ENCODE measurements around the gene GET4. TPM values are rescaled to one million over a fixed set of nuclear protein-coding genes. Genes with fewer than 3 reads are reported as not detected.

GET4 gene
- total RNA-seq, 4 donors from 2014 or later = 29.8 to 50.2 (median 38.3) TPM

DNA sequence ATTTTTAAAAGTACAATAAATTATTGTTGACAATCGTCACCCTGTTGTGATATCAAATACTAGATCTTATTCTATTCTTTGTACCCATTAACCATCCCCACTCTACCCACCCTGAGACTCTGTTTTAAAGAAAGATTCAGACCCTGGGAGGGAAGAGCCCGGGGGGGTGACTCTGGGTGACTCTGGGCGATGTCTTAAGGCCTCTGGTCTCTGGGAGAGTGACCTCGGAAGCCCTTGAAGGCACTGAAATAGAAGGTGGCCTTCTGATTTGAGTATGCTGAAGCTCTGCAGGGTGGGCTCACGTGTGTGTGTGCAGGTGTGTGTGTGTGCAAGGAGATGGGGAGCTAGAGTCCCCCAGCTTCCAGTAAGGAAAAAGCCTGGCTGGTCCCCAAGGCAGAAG, 68.4 kb downstream of the GET4 start:
- WGBS, 2 donors = 77 to 80% methylated on average over 5 of the region's 5 CpGs
- Histone ChIP-seq H3K4me1 (peaks cover 0 to 16% (median 0%) of the 10 kb centered on the region in 4 donors), H3K4me3 (no peak overlapping the region), H3K27ac (peak overlapping the region in 3 of 4 donors; percentile 11 to 82 (median 77)), H3K9me3 (peaks cover 0 to 8% (median 0%) of the 10 kb centered on the region in 4 donors), H3K27me3 (no peaks in the 10 kb centered on the region), H3K36me3 (no peaks in the 10 kb centered on the region)
- no peak for DNase-seq (ENCODE audit: low spot score in 2 of 2)
- TF ChIP-seq, protein P1, sequence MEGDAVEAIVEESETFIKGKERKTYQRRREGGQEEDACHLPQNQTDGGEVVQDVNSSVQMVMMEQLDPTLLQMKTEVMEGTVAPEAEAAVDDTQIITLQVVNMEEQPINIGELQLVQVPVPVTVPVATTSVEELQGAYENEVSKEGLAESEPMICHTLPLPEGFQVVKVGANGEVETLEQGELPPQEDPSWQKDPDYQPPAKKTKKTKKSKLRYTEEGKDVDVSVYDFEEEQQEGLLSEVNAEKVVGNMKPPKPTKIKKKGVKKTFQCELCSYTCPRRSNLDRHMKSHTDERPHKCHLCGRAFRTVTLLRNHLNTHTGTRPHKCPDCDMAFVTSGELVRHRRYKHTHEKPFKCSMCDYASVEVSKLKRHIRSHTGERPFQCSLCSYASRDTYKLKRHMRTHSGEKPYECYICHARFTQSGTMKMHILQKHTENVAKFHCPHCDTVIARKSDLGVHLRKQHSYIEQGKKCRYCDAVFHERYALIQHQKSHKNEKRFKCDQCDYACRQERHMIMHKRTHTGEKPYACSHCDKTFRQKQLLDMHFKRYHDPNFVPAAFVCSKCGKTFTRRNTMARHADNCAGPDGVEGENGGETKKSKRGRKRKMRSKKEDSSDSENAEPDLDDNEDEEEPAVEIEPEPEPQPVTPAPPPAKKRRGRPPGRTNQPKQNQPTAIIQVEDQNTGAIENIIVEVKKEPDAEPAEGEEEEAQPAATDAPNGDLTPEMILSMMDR (IDR thresholded peaks at IDR 0.05) = no peak
- TF ChIP-seq POLR2A (IDR thresholded peaks at IDR 0.05) (no peak), EP300 (IDR thresholded peaks at IDR 0.05) (no peak)

DNA sequence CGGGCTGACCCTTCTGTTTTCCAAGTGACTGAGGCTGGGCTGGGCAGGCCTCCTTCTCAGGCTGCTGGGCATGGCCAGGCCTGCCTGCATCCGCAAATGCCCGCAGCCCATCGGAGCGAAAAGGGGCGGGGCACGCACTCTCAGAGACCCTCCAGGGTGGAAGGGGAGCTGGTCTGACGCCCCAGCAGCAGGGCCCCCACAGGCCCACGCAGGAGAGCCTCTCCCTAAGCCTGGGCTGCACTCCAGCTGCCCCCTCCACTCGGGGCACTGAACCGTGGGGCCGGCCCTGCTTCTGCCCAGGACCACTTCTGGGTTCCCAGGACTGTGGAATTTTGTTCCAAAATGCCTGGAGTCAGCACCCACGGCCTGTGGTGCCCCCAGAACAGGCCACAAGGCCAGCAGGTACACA, 68.8 kb downstream of the GET4 start:
- H3K27ac ChIP-seq = peak overlapping the region in 3 of 4 donors; percentile 11 to 82 (median 77)
- DNase-seq (ENCODE audit: low spot score in 2 of 2) = no peak
- TF ChIP-seq EP300 (IDR thresholded peaks at IDR 0.05) (no peak), POLR2A (IDR thresholded peaks at IDR 0.05) (no peak)
- TF ChIP-seq, protein P1 (IDR thresholded peaks at IDR 0.05) = no peak
- H3K36me3 ChIP-seq = no peaks in the 10 kb centered on the region
- H3K27me3 ChIP-seq = no peaks in the 10 kb centered on the region
- peaks cover 0 to 16% (median 0%) of the 10 kb centered on the region in 4 donors for H3K4me1 ChIP-seq
- 60 to 72% methylated on average over 4 to 12 of the region's 13 CpGs for WGBS, 2 donors
- H3K4me3 ChIP-seq = no peak overlapping the region
- peaks cover 0 to 8% (median 0%) of the 10 kb centered on the region in 4 donors for H3K9me3 ChIP-seq

DNA sequence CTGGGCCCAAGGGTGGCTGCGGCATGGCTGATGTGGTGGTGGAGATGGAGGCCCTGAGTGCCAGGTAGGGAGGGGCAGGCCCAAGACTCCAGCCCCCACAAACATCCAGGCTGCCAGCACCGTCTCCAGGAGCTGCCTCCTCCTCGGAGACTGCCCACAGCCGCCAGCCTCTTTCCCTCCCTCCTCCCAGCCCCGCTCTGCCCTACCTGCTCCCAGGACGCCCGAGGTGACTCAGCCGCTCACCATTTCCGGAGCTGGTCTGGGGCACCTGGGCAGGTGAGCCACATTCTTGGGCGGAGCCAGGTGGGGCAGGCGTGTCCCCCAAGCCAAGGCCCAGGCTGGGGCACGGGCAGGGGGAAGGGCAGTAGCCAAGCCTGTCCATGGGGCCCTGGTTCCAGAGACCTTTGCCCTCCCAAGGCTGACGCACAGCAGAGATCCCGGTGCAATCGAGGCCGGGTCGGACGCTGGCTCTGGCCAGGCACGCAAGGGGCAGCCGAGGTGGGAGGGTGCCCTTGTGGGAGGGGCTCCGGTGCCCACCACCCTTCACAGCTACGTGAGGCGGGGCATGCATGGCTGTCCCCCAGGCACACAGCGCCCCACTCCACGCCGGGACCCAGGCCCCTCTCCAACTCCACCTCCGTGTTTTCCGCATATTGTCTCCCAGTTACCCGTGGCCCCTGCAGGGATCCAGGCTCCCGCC, 69.4 kb downstream of the GET4 start:
- H3K27ac ChIP-seq = peak overlapping the region in 3 of 4 donors; percentile 11 to 82 (median 77)
- H3K9me3 ChIP-seq = peaks cover 0 to 3% (median 0%) of the 10 kb centered on the region in 4 donors
- no peak for DNase-seq (ENCODE audit: low spot score in 2 of 2)
- H3K36me3 ChIP-seq = no peaks in the 10 kb centered on the region
- H3K4me1 ChIP-seq = peaks cover 0 to 16% (median 0%) of the 10 kb centered on the region in 4 donors
- no peaks in the 10 kb centered on the region for H3K27me3 ChIP-seq
- H3K4me3 ChIP-seq = no peak overlapping the region
- no peak for TF ChIP-seq POLR2A (IDR thresholded peaks at IDR 0.05)
- TF ChIP-seq EP300 (IDR thresholded peaks at IDR 0.05) = no peak
- TF ChIP-seq, protein P1 (IDR thresholded peaks at IDR 0.05) = no peak
- 67 to 70% methylated on average over 19 to 27 of the region's 30 CpGs for WGBS, 2 donors

Other genes starting within 250 kb of the GET4 start
- 10 to 100 TPM; 26.0 to 56.7 (median 41.6) TPM for gene DNAAF5, start 149.9 kb upstream of the GET4 start, total RNA-seq
- gene PRKAR1B, start 149.3 kb upstream of the GET4 start, total RNA-seq = 10 to 100 TPM in 1 of 4 donors, 1 to 10 TPM in 3; 2.7 to 12.3 (median 4.8) TPM
- 100 to 1,000 TPM; 243 to 263 (median 244) TPM for gene SUN1, start 44.1 kb upstream of the GET4 start, total RNA-seq
- gene ADAP1, start 78.1 kb downstream of the GET4 start, total RNA-seq = 10 to 100 TPM; 29.3 to 53.0 (median 39.6) TPM
- 10 to 100 TPM; 10.8 to 21.3 (median 11.2) TPM for gene COX19, start 99.0 kb downstream of the GET4 start, total RNA-seq
- 10 to 100 TPM in 2 of 4 donors, 1 to 10 TPM in 2; 5.7 to 18.6 (median 12.1) TPM for gene CYP2W1, start 106.6 kb downstream of the GET4 start, total RNA-seq
- gene GPR146, start 168.0 kb downstream of the GET4 start, total RNA-seq = 10 to 100 TPM; 27.8 to 91.8 (median 59.1) TPM
- gene GPER1, start 211.6 kb downstream of the GET4 start, total RNA-seq = 10 to 100 TPM in 1 of 4 donors, 1 to 10 TPM in 3; 6.1 to 12.4 (median 8.7) TPM